Thyroid gland (tissue), 4 donors: Measurements from ENCODE around the gene GALNT1.

Source experiments
- POLR2A ChIP-seq, 2 donors: fragments of 450-650 bp; IDR thresholded peaks; one replicate each; pipeline ENCODE4 v1.6.1; 2017; ENCODE audit warnings: antibody characterized with exemption in 2 of 2, mild to moderate bottlenecking in 2 of 2, moderate library complexity in 1 of 2
- TF ChIP-seq, protein P1 (sequence below), 6 experiments: fragments of 200-600 bp in 3 of 6; fragments of 450-650 bp in 3 of 6; sonication (generic) in 3 of 6; IDR thresholded peaks; one replicate each; pipeline ENCODE4 v1.5.1; 2016 to 2019; ENCODE audit warnings: antibody characterized with exemption in 6 of 6, mild to moderate bottlenecking in 2 of 6, inconsistent platforms in 1 of 6, moderate library complexity in 1 of 6

DNA sequence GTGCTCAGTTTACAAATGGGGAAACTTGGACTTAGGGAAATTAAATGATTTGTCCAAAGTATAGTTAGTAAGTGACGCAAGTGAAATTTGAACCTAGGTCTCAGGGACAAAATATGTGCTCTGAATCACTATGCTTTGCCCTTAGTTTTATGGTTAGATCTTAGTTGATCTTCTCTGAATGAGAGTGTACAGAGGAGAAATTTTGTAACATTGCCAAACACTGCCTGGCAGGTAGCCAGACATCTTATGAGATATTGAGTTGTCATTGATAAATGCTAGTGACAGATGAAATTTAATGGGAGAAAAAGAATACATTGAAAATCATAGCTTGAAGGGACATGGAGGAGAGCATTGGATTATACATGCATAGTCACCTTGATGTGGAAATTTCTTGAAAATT, 91.4 kb downstream of the GALNT1 start:
- TF ChIP-seq, protein P1, sequence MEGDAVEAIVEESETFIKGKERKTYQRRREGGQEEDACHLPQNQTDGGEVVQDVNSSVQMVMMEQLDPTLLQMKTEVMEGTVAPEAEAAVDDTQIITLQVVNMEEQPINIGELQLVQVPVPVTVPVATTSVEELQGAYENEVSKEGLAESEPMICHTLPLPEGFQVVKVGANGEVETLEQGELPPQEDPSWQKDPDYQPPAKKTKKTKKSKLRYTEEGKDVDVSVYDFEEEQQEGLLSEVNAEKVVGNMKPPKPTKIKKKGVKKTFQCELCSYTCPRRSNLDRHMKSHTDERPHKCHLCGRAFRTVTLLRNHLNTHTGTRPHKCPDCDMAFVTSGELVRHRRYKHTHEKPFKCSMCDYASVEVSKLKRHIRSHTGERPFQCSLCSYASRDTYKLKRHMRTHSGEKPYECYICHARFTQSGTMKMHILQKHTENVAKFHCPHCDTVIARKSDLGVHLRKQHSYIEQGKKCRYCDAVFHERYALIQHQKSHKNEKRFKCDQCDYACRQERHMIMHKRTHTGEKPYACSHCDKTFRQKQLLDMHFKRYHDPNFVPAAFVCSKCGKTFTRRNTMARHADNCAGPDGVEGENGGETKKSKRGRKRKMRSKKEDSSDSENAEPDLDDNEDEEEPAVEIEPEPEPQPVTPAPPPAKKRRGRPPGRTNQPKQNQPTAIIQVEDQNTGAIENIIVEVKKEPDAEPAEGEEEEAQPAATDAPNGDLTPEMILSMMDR (IDR thresholded peaks at IDR 0.05), result no peak
- TF ChIP-seq POLR2A (IDR thresholded peaks at IDR 0.05), result no peak
